HEK293 (cell line): ENCODE results near the gene IL5.

ENCODE experiments used
- HOXA7 ChIP-seq: sonication (generic); formaldehyde crosslinking; IDR thresholded peaks from 2 replicates; pipeline ENCODE4 v1.8.1; 2022; ENCODE audit warnings: missing genetic modification reagents, borderline replicate concordance
- SP2 ChIP-seq: fragments of 450-650 bp; formaldehyde crosslinking; IDR thresholded peaks from 2 replicates; pipeline ENCODE4 v1.5.1; 2016; ENCODE audit warnings: missing biosample characterization, missing genetic modification characterization
- YY1 ChIP-seq: fragments of 450-650 bp; formaldehyde crosslinking; IDR thresholded peaks from 2 replicates; pipeline ENCODE4 v1.5.1; 2018; ENCODE audit warnings: missing biosample characterization, missing genetic modification characterization
- ZBTB21 ChIP-seq: fragments of 450-650 bp; formaldehyde crosslinking; IDR thresholded peaks from 2 replicates; pipeline ENCODE4 v1.5.1; 2017; ENCODE audit warnings: missing biosample characterization, missing genetic modification characterization

DNA sequence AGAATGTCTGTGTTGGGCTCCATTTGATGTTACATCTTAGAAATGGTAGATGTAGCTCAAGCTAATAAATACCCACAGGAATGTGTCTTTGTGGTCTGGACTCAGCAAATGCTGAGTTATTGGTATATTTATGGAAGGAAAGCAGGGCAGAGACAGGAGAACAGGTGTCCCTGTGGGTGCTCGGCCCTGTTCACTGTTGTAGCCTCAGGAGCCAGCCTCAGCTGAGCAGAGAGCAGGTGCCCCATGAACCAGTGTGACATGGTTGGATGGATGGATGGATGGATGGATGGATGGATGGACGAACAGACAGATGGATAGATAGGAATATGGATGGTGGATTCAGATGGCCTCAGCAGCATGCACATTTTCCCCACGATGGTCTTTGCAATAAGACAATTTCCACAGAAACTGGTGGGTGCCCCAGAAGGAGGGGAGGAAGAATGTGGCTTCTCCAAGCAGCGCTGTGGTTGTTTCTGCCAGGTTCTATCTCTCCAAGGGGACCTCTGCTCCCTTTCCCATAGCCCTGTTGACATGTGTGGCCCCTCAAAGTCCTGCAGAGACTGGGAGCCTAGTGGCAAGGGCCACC, 44.5 kb downstream of the IL5 start:
- no peak for TF ChIP-seq YY1 (tag by site-specific recombination)
- TF ChIP-seq SP2 (tag by site-specific recombination), result no peak
- TF ChIP-seq HOXA7, result no peak
- no peak for TF ChIP-seq ZBTB21
